GM12892 (cell line): ENCODE results near the gene IFNE.
"Not testable (repeated sequence)": the region's sequence is repeated elsewhere in the genome, so short reads cannot be mapped to it uniquely, and the experiment has no call there.

Source experiments
- POLR2A ChIP-seq: IDR thresholded peaks from 2 replicates; pipeline ENCODE4 v1.6.1; 2011; ENCODE audit warnings: low read depth, low read length, control low read depth
- POLR2AphosphoS5 ChIP-seq: IDR thresholded peaks from 2 replicates; pipeline ENCODE4 v1.6.1; 2011; ENCODE audit warnings: low read depth, low read length, control low read depth

- not testable (repeated sequence) for TF ChIP-seq POLR2AphosphoS5, POLR2A
These were observed 32.8 kb downstream of the IFNE start for GRCh38 chr9:21449312-21449711.
